ENCODE data around the gene SCMH1.

DNA sequence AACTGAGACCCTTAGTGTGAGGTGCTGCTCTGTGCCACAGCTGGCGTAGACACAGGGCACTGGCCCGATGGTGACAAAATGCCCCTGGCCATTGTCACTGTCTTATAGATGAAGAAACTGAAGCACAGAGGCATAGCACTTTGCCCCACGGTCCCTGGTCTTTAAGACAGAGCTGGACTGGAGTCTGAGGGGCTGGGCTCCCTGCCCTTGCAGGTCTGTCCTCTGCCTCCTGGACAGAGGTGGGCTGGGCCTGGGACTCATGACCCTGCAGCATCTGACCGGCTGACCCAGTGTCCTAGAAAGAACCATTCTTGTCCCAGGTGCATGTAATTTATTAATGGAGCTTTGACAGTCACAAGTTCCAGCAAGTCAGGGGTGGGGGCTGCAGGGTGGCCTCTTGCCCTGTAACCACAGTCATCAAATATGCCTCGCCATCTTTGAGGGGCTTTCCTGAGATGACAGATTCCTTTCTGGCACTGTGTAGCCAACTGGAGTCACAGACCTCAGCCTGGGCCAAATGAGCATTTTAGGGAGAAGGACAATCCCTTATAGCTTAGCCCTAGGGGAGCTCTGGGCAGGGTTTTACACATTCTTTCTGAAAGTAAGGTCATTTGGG, 226.7 kb downstream of the SCMH1 start:
- TF ChIP-seq CTCF (IDR thresholded peaks at IDR 0.05; ENCODE audit: poor library complexity) = no peak
- TF ChIP-seq EZH2phosphoT487 (IDR thresholded peaks at IDR 0.05; ENCODE audit: low read depth, severe bottlenecking, unreplicated experiment) = no peak
- no peak for TF ChIP-seq EZH2 (IDR thresholded peaks at IDR 0.05; ENCODE audit: borderline replicate concordance)

Data from hepatocyte (in vitro differentiated cells).